HepG2 (cell line): ENCODE results near the gene NBEA. TPM values are rescaled to one million over a fixed set of nuclear protein-coding genes. Genes with fewer than 3 reads are reported as not detected.
A peak's percentile ranks its signal among the peaks of the same experiment; 100 is the strongest.

Experiments used
- ATAC-seq: fragments of 200-7000 bp; cut with Tn5 transposase; 3 replicates; pipeline ENCODE4 v1.9.1; 2020; ENCODE audit warnings: mild to moderate bottlenecking, moderate library complexity
- BruUV-seq: library from RNA; stranded (reverse); fragments of 400-500 nt; replicated peaks from 2 replicates; lab custom pipeline; 2021; lab: Mats Ljungman, UMichigan
- CTCF ChIA-PET: fragments of 300-600 bp; formaldehyde crosslinking; extraction: SDS; loops from one replicate; lab custom pipeline; 2021; ENCODE audit warnings: low total read pairs, inconsistent platforms, low intra/inter-chr PET ratio; lab: Yijun Ruan, JAX
- POLR2A ChIA-PET: fragments of 350-600 bp; sonication (Branson Sonifier 250); formaldehyde crosslinking; loops from one replicate; lab custom pipeline; 2020; ENCODE audit warnings: antibody characterized with exemption, inconsistent platforms; lab: Yijun Ruan, JAX
- DNase-seq: peaks from one replicate; pipeline ENCODE4 v3.0.0-alpha.2; 2015; ENCODE audit warnings: low spot score
- FAIRE-seq: peaks from 3 replicates; lab custom pipeline; 2011; peaks lifted over from hg19 to GRCh38; lab: Jason Lieb, UNC
- H2AFZ ChIP-seq: one replicate; pipeline ENCODE4 v1.6.1; 2011; ENCODE audit warnings: low read length, inconsistent platforms
- H3K27ac ChIP-seq: fragments of 300-600 bp; 3 replicates; pipeline ENCODE4 v1.8.0; 2011; ENCODE audit warnings: mixed run types, mild to moderate bottlenecking, mixed read lengths, low read length, inconsistent platforms; ENCODE audit not compliant: insufficient read depth; ENCODE audit errors: extremely low read length
- H3K27me3 ChIP-seq, 2 experiments: fragments of 200-600 bp in 1 of 2; 2 replicates in 1 of 2; 3 replicates in 1 of 2; pipeline versions ENCODE4 v1.6.0 to v1.8.0; 2011; ENCODE audit warnings: low read length in 2 of 2, mild to moderate bottlenecking in 2 of 2, moderate library complexity in 2 of 2, inconsistent platforms in 1 of 2; ENCODE audit not compliant: insufficient read depth in 2 of 2, control insufficient read depth in 1 of 2
- H3K36me3 ChIP-seq, 2 experiments: fragments of 200-600 bp in 1 of 2; replicated peaks in 1 of 2; 2 replicates in 1 of 2; 3 replicates in 1 of 2; pipeline versions ENCODE4 v1.5.1 to v1.8.0; 2011; ENCODE audit warnings: low read length in 2 of 2, inconsistent platforms in 1 of 2; ENCODE audit not compliant: insufficient read depth in 2 of 2, control insufficient read depth in 1 of 2
- H3K4me1 ChIP-seq: 2 replicates; pipeline ENCODE4 v1.5.1; 2012; ENCODE audit warnings: low read length, inconsistent platforms; ENCODE audit not compliant: insufficient read depth
- H3K4me2 ChIP-seq: 2 replicates; pipeline ENCODE4 v1.6.0; 2011; ENCODE audit warnings: low read depth, low read length, inconsistent platforms
- H3K4me3 ChIP-seq, 3 experiments: fragments of 200-600 bp in 1 of 3; sonication (generic), shearing (Covaris generic) in 1 of 3; replicated peaks in 1 of 3; 2 replicates each; pipeline ENCODE4 v1.5.1; 2011 to 2016; ENCODE audit warnings: low read length in 3 of 3, inconsistent platforms in 2 of 3, low read depth in 2 of 3, mild to moderate bottlenecking in 2 of 3, control low read depth in 1 of 3, mixed read lengths in 1 of 3; ENCODE audit not compliant: insufficient read depth in 1 of 3
- H3K79me2 ChIP-seq: one replicate; pipeline ENCODE4 v1.6.1; 2011; ENCODE audit warnings: low read length, inconsistent platforms; ENCODE audit not compliant: insufficient read depth
- H3K9ac ChIP-seq: 2 replicates; pipeline ENCODE4 v1.6.0; 2011; ENCODE audit warnings: mild to moderate bottlenecking, low read depth, low read length, inconsistent platforms; ENCODE audit not compliant: insufficient read depth
- H3K9me3 ChIP-seq: 2 replicates; pipeline ENCODE4 v1.5.1; 2012; ENCODE audit warnings: mild to moderate bottlenecking, low read length
- H4K20me1 ChIP-seq: 2 replicates; pipeline ENCODE4 v1.6.0; 2011; ENCODE audit warnings: inconsistent platforms, mild to moderate bottlenecking, low read length, moderate library complexity; ENCODE audit not compliant: insufficient read depth
- FOXO4 ChIP-seq: sonication (generic); formaldehyde crosslinking; conservative IDR thresholded peaks from 2 replicates; pipeline ENCODE4 v1.8.1; 2023; ENCODE audit warnings: missing genetic modification reagents
- NCOA1 ChIP-seq: sonication (generic); formaldehyde crosslinking; IDR thresholded peaks from 2 replicates; pipeline ENCODE4 v1.9.0; 2021; ENCODE audit warnings: missing genetic modification reagents
- PLRG1 ChIP-seq: fragments of 450-650 bp; conservative IDR thresholded peaks from 2 replicates; pipeline ENCODE4 v1.6.1; 2016
- SOX5 ChIP-seq: IDR thresholded peaks from 2 replicates; pipeline ENCODE4 v1.6.1; 2016; ENCODE audit warnings: borderline replicate concordance
- SP4 ChIP-seq: sonication (generic); formaldehyde crosslinking; IDR thresholded peaks from 2 replicates; pipeline ENCODE4 v1.8.1; 2023; ENCODE audit warnings: mild to moderate bottlenecking, missing genetic modification reagents
- ZNF451 ChIP-seq: sonication (generic); formaldehyde crosslinking; IDR thresholded peaks from 2 replicates; pipeline ENCODE4 v1.5.0; 2020; ENCODE audit warnings: mild to moderate bottlenecking, missing genetic modification reagents
- ZNF879 ChIP-seq: sonication (generic); formaldehyde crosslinking; IDR thresholded peaks from 2 replicates; pipeline ENCODE4 v1.8.1; 2023; ENCODE audit warnings: missing genetic modification reagents
- WGBS: methylation state at CpG from one replicate; pipeline ENCODE4 v1.1.6; 2017; ENCODE audit warnings: low lambda C conversion rate; 5-methylcytosine and 5-hydroxymethylcytosine counted together
- in situ Hi-C: cut with HindIII; loops from 2 replicates; pipeline ENCODE4 v1.10.0; 2017; ENCODE audit warnings: low pct_unique_long_range_greater_than_20kb; ENCODE audit not compliant: extremely low pct_ligation_motif_present
- intact Hi-C: fragments of 100-400 bp; cut with micrococcal nuclease; formaldehyde crosslinking; loops from one replicate; pipeline ENCODE4 v1.10.0; 2022; ENCODE audit not compliant: unreplicated experiment
- polyA plus RNA-seq, 8 experiments: library from polyadenylated mRNA; depleted of rRNA in 3 of 8; stranded (reverse) in 7 of 8; unstranded in 1 of 8; fragments of >200 nt; fragmentation: Illumina TruSeq in 4 of 8; extraction: Trizol in 4 of 8; gene quantifications; 2 replicates each; pipeline versions ENCODE4 v1.2.1 to v1.2.3, GENCODE V29; 2011 to 2016; ENCODE audit warnings: low read depth in 4 of 8, missing spikeins in 1 of 8, mixed read lengths in 1 of 8; ENCODE audit not compliant: insufficient read depth in 1 of 8
- total RNA-seq, 5 experiments: library from RNA; depleted of rRNA; stranded (reverse); fragments of >200 nt; fragmentation: Illumina TruSeq; extraction: Trizol; gene quantifications; 2 replicates each; pipeline ENCODE4 v1.2.3, GENCODE V29; 2016; ENCODE audit warnings: low read depth in 1 of 5

The NBEA gene
- total and polyA plus RNA-seq, 2 of the 13 experiments (the other 11 are each of a cell fraction or from before 2014, with no cell fraction given): 2.7 to 2.8 TPM

GRCh38 chr13:35475212-35475959, 533.3 kb downstream of the NBEA start:
- Histone ChIP-seq H3K9ac (no peak overlapping the region), H4K20me1 (no peaks in the 10 kb centered on the region), H3K4me1 (no peaks in the 10 kb centered on the region), H3K4me2 (peak overlapping the region; percentile 50), H3K27ac (no peak overlapping the region), H2AFZ (no peak overlapping the region), H3K9me3 (no peaks in the 10 kb centered on the region), H3K79me2 (no peaks in the 10 kb centered on the region), H3K27me3 (no peaks in the 10 kb centered on the region; a peak in 1 of 5 replicates), H3K36me3 (no peaks in the 10 kb centered on the region), H3K4me3 (peak overlapping the region in 2 of 3 experiments; percentile 34 to 59; a peak in 5 of 6 replicates)
- WGBS: 58% methylated on average over 22 of the region's 47 CpGs
- FAIRE-seq (no peak), ATAC-seq (peak; percentile 68), DNase-seq (no peak)
- intact Hi-C loops (no loop called here), in situ Hi-C loops (no loop called here)
- CTCF ChIA-PET: no interaction called here
- POLR2A ChIA-PET: no interaction called here
- no TSS peak for BruUV-seq
- TF ChIP-seq SOX5 (CRISPR knock-in tag) (no peak), NCOA1 (CRISPR knock-in tag) (no peak), FOXO4 (no peak), ZNF451 (CRISPR knock-in tag) (no peak), SP4 (CRISPR knock-in tag) (no peak), PLRG1 (no peak), ZNF879 (CRISPR knock-in tag) (no peak)
